HFFc6 (cell line): Measurements from ENCODE around the gene PPARG. TPM values are rescaled to one million over a fixed set of nuclear protein-coding genes. Genes with fewer than 3 reads are reported as not detected.
A peak's percentile ranks its signal among the peaks of the same experiment; 100 is the strongest.

Experiments used
- DNase-seq: peaks from one replicate; pipeline ENCODE4 v3.0.0-alpha.2; 2018
- H3K27ac Mint-ChIP-seq: 2 replicates; pipeline ENCODE4 v1.8.0; 2020; ENCODE audit warnings: mild to moderate bottlenecking, mixed read lengths
- H3K27me3 Mint-ChIP-seq: 2 replicates; pipeline ENCODE4 v1.8.0; 2021; ENCODE audit warnings: mild to moderate bottlenecking, moderate library complexity, mixed read lengths; ENCODE audit not compliant: insufficient read depth
- H3K36me3 Mint-ChIP-seq: 2 replicates; pipeline ENCODE4 v1.8.0; 2021; ENCODE audit warnings: low read depth, mixed read lengths
- H3K4me1 Mint-ChIP-seq: 2 replicates; pipeline ENCODE4 v1.8.0; 2020; ENCODE audit warnings: low read depth, mixed read lengths
- H3K4me3 Mint-ChIP-seq: 2 replicates; pipeline ENCODE4 v1.8.0; 2020; ENCODE audit warnings: mild to moderate bottlenecking, moderate library complexity, mixed read lengths
- H3K9me3 Mint-ChIP-seq: 2 replicates; pipeline ENCODE4 v1.8.0; 2020; ENCODE audit warnings: mild to moderate bottlenecking, mixed read lengths
- CTCF ChIP-seq: fragments of 200-600 bp; sonication (generic); IDR thresholded peaks from 2 replicates; pipeline ENCODE4 v1.5.0; 2021; ENCODE audit warnings: antibody characterized with exemption, mild to moderate bottlenecking
- long read RNA-seq: library from polyadenylated mRNA; unstranded; transcript quantifications from one replicate; pipeline ENCODE4 v2.0.0, GENCODE V29; 2019
- total RNA-seq, 6 experiments: library from RNA; stranded (reverse); fragmentation: NEBNext Ultra II Directional; extraction: Animal tissue kit (Norgen Biotek cat#: 25700); gene quantifications; 2 replicates in 1 of 6; 3 replicates in 5 of 6; pipeline ENCODE4 v1.2.3, GENCODE V29; 2021

Gene PPARG
- total RNA-seq, result 1 to 10 TPM; 3.7 to 4.8 (median 4.0) TPM
- long read RNA-seq, partial matches to known transcripts, result 1 of 4 reads
- long read RNA-seq, other reads (novel, unspliced or antisense), result 3 of 4 reads

- TF ChIP-seq CTCF, result no peak
- Mint-ChIP-seq H3K4me3 (peak within 1 kb of the TSS; percentile 78), H3K9me3 (no peaks in the 10 kb centered on the region), H3K27me3 (peaks cover 6% of the 10 kb centered on the region; the same call in 1 of the 2 replicates), H3K27ac (peak within 1 kb of the TSS; percentile 48), H3K36me3 (no peaks in the 10 kb centered on the region), H3K4me1 (no peaks in the 10 kb centered on the region)
- no peak for DNase-seq
Measured at GRCh38 chr3:12288182-12289129, at the start of gene PPARG. Gene PPARG, plus strand, starts transcription at chr3:12289070. Its CDS starts 90,642 bp downstream, at chr3:12379712.

- no peak overlapping the region for H3K4me3 Mint-ChIP-seq
- no peak for DNase-seq
- no peaks in the 10 kb centered on the region for H3K9me3 Mint-ChIP-seq
- TF ChIP-seq CTCF, result no peak
- peaks cover 16% of the 10 kb centered on the region for H3K4me1 Mint-ChIP-seq
- H3K36me3 Mint-ChIP-seq, result no peaks in the 10 kb centered on the region
- H3K27me3 Mint-ChIP-seq, result peaks cover 14% of the 10 kb centered on the region
- no peak overlapping the region for H3K27ac Mint-ChIP-seq
Measured at GRCh38 chr3:12239301-12239700, 49.6 kb upstream of the PPARG start.

- TF ChIP-seq CTCF, result no peak
- H3K9me3 Mint-ChIP-seq, result no peaks in the 10 kb centered on the region; the same call in 1 of the 2 replicates
- no peak overlapping the region for H3K27ac Mint-ChIP-seq
- H3K36me3 Mint-ChIP-seq, result no peaks in the 10 kb centered on the region
- no peaks in the 10 kb centered on the region for H3K4me1 Mint-ChIP-seq
- no peak overlapping the region for H3K4me3 Mint-ChIP-seq
- DNase-seq, result no peak
- H3K27me3 Mint-ChIP-seq, result peaks cover 22% of the 10 kb centered on the region
Measured at GRCh38 chr3:12242772-12243171, 46.1 kb upstream of the PPARG start.

GRCh38 chr3:12246497-12247163, 42.2 kb upstream of the PPARG start:
- TF ChIP-seq CTCF, result no peak
- Mint-ChIP-seq H3K4me1 (no peaks in the 10 kb centered on the region), H3K27me3 (peaks cover 13% of the 10 kb centered on the region), H3K27ac (no peak overlapping the region), H3K36me3 (peaks cover 5% of the 10 kb centered on the region; the same call in 1 of the 2 replicates), H3K9me3 (peaks cover 12% of the 10 kb centered on the region), H3K4me3 (no peak overlapping the region)
- no peak for DNase-seq

GRCh38 chr3:12247411-12247810, 41.5 kb upstream of the PPARG start:
- no peak for TF ChIP-seq CTCF
- no peak for DNase-seq
- H3K4me3 Mint-ChIP-seq, result no peak overlapping the region
- peaks cover 12% of the 10 kb centered on the region for H3K9me3 Mint-ChIP-seq
- no peak overlapping the region for H3K27ac Mint-ChIP-seq
- peaks cover 13% of the 10 kb centered on the region for H3K27me3 Mint-ChIP-seq
- H3K4me1 Mint-ChIP-seq, result no peaks in the 10 kb centered on the region
- peaks cover 5% of the 10 kb centered on the region; the same call in 1 of the 2 replicates for H3K36me3 Mint-ChIP-seq
